C4-2B (cell line): Measurements from ENCODE around the gene KCNH3.

Experiments used
- H3K27ac ChIP-seq: fragments of 450-650 bp; 2 replicates; pipeline ENCODE4 v1.5.1; 2017
- ZFX ChIP-seq: fragments of 450-650 bp; IDR thresholded peaks from 2 replicates; pipeline ENCODE4 v1.6.1; 2017
- TF ChIP-seq, protein P1 (sequence below): fragments of 450-650 bp; conservative IDR thresholded peaks from 2 replicates; pipeline ENCODE4 v1.5.1; 2017; ENCODE audit warnings: mild to moderate bottlenecking

KCNH3 gene

GRCh38 chr12:49518914-49519573, 19.8 kb upstream of the KCNH3 start:
- H3K27ac ChIP-seq: no peak overlapping the region
- no peak for TF ChIP-seq ZFX
- TF ChIP-seq, protein P1, sequence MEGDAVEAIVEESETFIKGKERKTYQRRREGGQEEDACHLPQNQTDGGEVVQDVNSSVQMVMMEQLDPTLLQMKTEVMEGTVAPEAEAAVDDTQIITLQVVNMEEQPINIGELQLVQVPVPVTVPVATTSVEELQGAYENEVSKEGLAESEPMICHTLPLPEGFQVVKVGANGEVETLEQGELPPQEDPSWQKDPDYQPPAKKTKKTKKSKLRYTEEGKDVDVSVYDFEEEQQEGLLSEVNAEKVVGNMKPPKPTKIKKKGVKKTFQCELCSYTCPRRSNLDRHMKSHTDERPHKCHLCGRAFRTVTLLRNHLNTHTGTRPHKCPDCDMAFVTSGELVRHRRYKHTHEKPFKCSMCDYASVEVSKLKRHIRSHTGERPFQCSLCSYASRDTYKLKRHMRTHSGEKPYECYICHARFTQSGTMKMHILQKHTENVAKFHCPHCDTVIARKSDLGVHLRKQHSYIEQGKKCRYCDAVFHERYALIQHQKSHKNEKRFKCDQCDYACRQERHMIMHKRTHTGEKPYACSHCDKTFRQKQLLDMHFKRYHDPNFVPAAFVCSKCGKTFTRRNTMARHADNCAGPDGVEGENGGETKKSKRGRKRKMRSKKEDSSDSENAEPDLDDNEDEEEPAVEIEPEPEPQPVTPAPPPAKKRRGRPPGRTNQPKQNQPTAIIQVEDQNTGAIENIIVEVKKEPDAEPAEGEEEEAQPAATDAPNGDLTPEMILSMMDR: no peak

DNA sequence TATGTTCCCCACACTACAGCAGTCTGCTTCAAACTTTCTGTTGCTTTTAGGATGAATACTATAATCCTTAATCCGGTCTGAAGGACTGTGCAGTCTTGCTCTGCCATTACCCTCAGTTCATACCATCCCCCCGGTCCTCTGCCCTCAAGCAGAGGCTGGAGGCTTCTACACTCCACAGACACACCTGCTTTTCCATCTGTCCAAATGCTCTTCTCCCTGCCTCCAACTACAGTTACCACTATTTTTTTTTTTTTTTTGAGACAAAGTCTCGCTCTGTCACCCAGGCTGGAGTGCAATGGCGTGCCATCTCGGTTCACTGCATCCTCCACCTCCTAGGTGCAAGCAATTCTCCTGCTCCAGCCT, 19.3 kb upstream of the KCNH3 start:
- H3K27ac ChIP-seq: no peak overlapping the region
- TF ChIP-seq ZFX: no peak
- TF ChIP-seq, protein P1: no peak

- no peak overlapping the region for H3K27ac ChIP-seq
- TF ChIP-seq, protein P1: no peak
- no peak for TF ChIP-seq ZFX
These were observed 17.4 kb upstream of the KCNH3 start for GRCh38 chr12:49521389-49521788.

GRCh38 chr12:49524660-49525324, 14.0 kb upstream of the KCNH3 start:
- no peak overlapping the region for H3K27ac ChIP-seq
- no peak for TF ChIP-seq ZFX
- TF ChIP-seq, protein P1: no peak

DNA sequence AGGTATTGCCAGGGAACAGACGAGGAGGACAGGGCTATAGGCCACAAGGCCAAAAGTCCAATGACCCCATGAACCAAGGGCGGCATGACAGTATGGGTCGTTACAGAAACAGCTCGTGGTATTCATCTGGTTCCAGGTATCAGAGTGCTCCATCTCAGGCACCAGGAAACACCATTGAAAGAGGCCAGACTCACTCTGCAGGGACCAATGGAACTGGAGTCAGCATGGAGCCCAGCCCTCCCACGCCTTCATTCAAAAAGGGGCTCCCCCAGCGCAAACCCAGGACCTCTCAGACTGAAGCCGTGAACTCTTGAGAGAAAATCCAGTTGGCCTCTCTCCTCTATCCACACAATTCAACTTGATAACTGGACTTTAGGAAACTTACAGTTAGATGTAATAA, 12.9 kb upstream of the KCNH3 start:
- H3K27ac ChIP-seq: no peak overlapping the region
- no peak for TF ChIP-seq ZFX
- TF ChIP-seq, protein P1: no peak

DNA sequence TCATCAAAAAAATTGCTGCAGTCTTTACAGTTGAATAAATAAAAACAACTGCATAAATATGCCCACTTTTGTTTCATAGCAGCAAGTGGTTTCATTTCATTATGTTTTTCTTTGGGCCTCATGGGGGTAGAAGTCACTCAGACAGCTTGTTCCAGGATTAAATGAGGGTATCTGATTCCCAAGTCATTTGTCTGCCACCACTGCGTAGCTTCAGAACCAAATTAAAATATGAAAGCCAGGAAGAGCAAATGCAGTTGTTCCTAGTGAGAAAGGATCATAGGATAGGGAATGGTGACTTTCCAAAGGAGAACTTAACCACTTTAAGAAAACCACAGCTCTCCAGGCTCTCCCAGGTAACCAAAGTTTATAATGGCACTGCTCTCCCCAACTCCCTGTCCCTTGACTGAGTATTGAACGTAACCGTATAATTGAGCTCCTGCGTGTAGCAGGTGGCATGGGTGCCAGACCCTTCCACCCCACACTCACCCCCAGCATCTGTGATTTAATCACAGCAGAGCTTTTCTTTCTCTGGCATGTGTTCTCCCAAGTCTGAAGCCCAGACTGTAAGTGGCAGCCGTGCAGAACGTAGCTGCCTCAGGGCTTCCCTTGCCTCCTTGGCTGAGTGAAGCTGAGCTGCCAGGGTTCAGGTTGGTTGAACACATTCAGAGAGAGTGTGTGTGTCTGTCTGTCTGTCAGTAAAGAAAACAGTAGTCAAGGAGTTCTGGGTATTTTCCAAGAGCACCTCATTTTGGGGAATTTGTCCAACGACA, 11.3 kb upstream of the KCNH3 start:
- H3K27ac ChIP-seq: no peak overlapping the region
- TF ChIP-seq, protein P1: no peak
- no peak for TF ChIP-seq ZFX

- no peak for TF ChIP-seq ZFX
- TF ChIP-seq, protein P1: no peak
- no peak overlapping the region for H3K27ac ChIP-seq
These were observed 9.4 kb upstream of the KCNH3 start for GRCh38 chr12:49529414-49529813.
